ENCODE measurements around the gene SRGAP1.
"Not testable (repeated sequence)": the region's sequence is repeated elsewhere in the genome, so short reads cannot be mapped to it uniquely, and the experiment has no call there.

SRGAP1 gene

GRCh38 chr12:64194333-64195149 lies 350.0 kb downstream of the SRGAP1 start:
- DNase-seq (ENCODE audit: insufficient read length): no peak
- no peak for FAIRE-seq
- TF ChIP-seq POLR2AphosphoS5 (IDR thresholded peaks at IDR 0.05; ENCODE audit: low read depth, low read length) (no peak), POLR2A (IDR thresholded peaks at IDR 0.05; ENCODE audit: low read depth, low read length) (no peak), TAF1 (IDR thresholded peaks at IDR 0.05; ENCODE audit: borderline replicate concordance, low read depth, low read length) (no peak)

GRCh38 chr12:64195841-64196240 lies 351.3 kb downstream of the SRGAP1 start:
- FAIRE-seq; DNase-seq (ENCODE audit: insufficient read length): not testable (repeated sequence)

- DNase-seq (ENCODE audit: insufficient read length) (no peak), FAIRE-seq (no peak)
- TF ChIP-seq POLR2A (IDR thresholded peaks at IDR 0.05; ENCODE audit: low read depth, low read length): no peak
- TF ChIP-seq TAF1 (IDR thresholded peaks at IDR 0.05; ENCODE audit: borderline replicate concordance, low read depth, low read length): no peak
- TF ChIP-seq POLR2AphosphoS5 (IDR thresholded peaks at IDR 0.05; ENCODE audit: low read depth, low read length): no peak
Measured at GRCh38 chr12:64203036-64203435, 358.5 kb downstream of the SRGAP1 start.

- TF ChIP-seq TAF1 (IDR thresholded peaks at IDR 0.05; ENCODE audit: borderline replicate concordance, low read depth, low read length): no peak
- no peak for TF ChIP-seq POLR2AphosphoS5 (IDR thresholded peaks at IDR 0.05; ENCODE audit: low read depth, low read length)
- TF ChIP-seq POLR2A (IDR thresholded peaks at IDR 0.05; ENCODE audit: low read depth, low read length): no peak
- DNase-seq (ENCODE audit: insufficient read length) (no peak), FAIRE-seq (no peak)
Measured at GRCh38 chr12:64203775-64204174, 359.3 kb downstream of the SRGAP1 start.

GRCh38 chr12:64205542-64205941 lies 361.0 kb downstream of the SRGAP1 start:
- DNase-seq (ENCODE audit: insufficient read length): no peak
- TF ChIP-seq TAF1 (IDR thresholded peaks at IDR 0.05; ENCODE audit: borderline replicate concordance, low read depth, low read length) (no peak), POLR2A (IDR thresholded peaks at IDR 0.05; ENCODE audit: low read depth, low read length) (no peak), POLR2AphosphoS5 (IDR thresholded peaks at IDR 0.05; ENCODE audit: low read depth, low read length) (no peak)
- FAIRE-seq: no peak

- FAIRE-seq (no peak), DNase-seq (ENCODE audit: insufficient read length) (no peak)
- TF ChIP-seq TAF1 (IDR thresholded peaks at IDR 0.05; ENCODE audit: borderline replicate concordance, low read depth, low read length): no peak
- TF ChIP-seq POLR2AphosphoS5 (IDR thresholded peaks at IDR 0.05; ENCODE audit: low read depth, low read length): no peak
- TF ChIP-seq POLR2A (IDR thresholded peaks at IDR 0.05; ENCODE audit: low read depth, low read length): no peak
Measured at GRCh38 chr12:64207453-64207852, 363.0 kb downstream of the SRGAP1 start.
